ENCODE measurements around the gene PRPF4. TPM values are rescaled to one million over a fixed set of nuclear protein-coding genes. Genes with fewer than 3 reads are reported as not detected.

Gene PRPF4
- total RNA-seq, 1 donor from 2014 or later = 13.2 TPM

DNA sequence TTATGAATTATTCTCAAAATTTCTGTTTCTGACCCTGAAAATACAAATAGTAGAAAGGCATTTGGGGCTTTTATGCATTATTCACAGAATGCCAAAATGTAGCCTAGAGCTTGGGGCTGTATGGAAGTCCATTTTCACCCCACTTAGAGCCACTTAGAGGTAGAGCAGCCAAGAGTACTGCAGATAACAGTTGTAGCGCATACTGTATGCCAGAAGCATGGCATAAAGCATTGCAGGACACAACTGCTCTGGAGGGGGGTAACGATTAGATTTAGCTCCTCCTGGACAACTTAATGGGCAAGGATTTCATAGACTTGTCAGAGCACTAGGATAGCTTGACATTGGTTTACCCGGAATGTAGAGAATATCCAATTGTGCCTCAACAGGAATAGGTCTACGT is 38.4 kb upstream of the PRPF4 start:
- TF ChIP-seq, protein P1, sequence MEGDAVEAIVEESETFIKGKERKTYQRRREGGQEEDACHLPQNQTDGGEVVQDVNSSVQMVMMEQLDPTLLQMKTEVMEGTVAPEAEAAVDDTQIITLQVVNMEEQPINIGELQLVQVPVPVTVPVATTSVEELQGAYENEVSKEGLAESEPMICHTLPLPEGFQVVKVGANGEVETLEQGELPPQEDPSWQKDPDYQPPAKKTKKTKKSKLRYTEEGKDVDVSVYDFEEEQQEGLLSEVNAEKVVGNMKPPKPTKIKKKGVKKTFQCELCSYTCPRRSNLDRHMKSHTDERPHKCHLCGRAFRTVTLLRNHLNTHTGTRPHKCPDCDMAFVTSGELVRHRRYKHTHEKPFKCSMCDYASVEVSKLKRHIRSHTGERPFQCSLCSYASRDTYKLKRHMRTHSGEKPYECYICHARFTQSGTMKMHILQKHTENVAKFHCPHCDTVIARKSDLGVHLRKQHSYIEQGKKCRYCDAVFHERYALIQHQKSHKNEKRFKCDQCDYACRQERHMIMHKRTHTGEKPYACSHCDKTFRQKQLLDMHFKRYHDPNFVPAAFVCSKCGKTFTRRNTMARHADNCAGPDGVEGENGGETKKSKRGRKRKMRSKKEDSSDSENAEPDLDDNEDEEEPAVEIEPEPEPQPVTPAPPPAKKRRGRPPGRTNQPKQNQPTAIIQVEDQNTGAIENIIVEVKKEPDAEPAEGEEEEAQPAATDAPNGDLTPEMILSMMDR (IDR thresholded peaks at IDR 0.05) = no peak
- no peak for DNase-seq
- Histone ChIP-seq H3K27me3 (no peaks in the 10 kb centered on the region), H3K36me3 (no peaks in the 10 kb centered on the region), H3K9me3 (no peaks in the 10 kb centered on the region), H3K27ac (no peak overlapping the region), H3K4me1 (peaks cover 24% of the 10 kb centered on the region), H3K4me3 (no peak overlapping the region)
- intact Hi-C loops (cut with DNase I) = no loop called here
- no peak for ATAC-seq

DNA sequence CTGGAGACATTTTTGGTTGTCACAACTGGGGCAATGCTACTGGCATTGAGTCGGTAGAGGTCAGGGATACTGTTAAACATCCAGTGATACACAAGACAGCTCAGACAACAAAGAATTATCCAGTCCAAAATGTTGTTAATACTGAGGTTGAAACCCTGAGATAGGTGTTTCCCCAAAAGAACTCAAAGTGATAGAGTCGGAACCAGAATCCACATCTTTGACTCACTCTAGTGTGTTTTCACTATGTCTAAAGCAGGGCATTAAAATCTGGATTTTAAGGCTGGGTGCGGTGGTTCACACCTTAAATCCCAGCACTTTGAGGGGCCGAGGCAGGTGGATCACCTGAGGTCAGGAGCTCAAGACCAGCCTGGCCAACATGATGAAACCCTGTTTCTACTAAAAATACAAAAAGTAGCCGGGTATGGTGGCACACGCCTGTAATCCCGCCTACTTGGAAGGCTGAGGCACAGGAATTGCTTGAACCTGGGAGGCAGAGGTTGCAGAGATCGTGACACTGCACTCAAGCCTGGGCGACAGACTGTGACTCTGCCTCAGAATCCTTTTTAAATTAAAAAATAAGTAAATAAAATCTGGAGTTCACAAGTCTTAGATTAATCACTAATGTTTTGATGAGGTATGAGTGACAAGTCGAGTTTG is 37.1 kb upstream of the PRPF4 start:
- Histone ChIP-seq H3K36me3 (no peaks in the 10 kb centered on the region), H3K27ac (no peak overlapping the region), H3K9me3 (no peaks in the 10 kb centered on the region), H3K27me3 (no peaks in the 10 kb centered on the region), H3K4me1 (peaks cover 14% of the 10 kb centered on the region), H3K4me3 (no peak overlapping the region)
- TF ChIP-seq, protein P1 (IDR thresholded peaks at IDR 0.05) = no peak
- DNase-seq = no peak
- intact Hi-C loops (cut with DNase I) = no loop called here
- ATAC-seq = no peak

DNA sequence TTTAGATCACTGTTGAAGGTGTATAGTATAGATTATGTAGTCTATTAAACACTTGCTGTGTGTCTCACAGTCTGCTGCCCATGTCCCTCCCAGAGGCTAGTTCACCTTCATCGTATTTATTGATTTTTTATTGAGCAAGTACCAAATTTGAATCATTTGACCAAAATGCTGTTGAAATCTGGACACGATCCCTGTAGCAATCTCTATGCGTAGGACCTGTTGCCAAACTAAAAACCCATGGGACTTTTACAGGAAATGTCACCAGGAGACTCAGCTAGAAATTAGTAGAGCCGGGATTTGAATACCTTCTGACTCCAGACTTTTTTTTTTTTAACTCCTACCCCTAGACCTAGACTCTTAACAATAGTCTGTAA is 36.6 kb upstream of the PRPF4 start:
- H3K36me3 ChIP-seq = no peaks in the 10 kb centered on the region
- ATAC-seq = no peak
- H3K27ac ChIP-seq = no peak overlapping the region
- H3K27me3 ChIP-seq = no peaks in the 10 kb centered on the region
- intact Hi-C loops (cut with DNase I) = no loop called here
- H3K4me1 ChIP-seq = peaks cover 9% of the 10 kb centered on the region
- no peak overlapping the region for H3K4me3 ChIP-seq
- TF ChIP-seq, protein P1 (IDR thresholded peaks at IDR 0.05) = no peak
- no peak for DNase-seq
- H3K9me3 ChIP-seq = no peaks in the 10 kb centered on the region

DNA sequence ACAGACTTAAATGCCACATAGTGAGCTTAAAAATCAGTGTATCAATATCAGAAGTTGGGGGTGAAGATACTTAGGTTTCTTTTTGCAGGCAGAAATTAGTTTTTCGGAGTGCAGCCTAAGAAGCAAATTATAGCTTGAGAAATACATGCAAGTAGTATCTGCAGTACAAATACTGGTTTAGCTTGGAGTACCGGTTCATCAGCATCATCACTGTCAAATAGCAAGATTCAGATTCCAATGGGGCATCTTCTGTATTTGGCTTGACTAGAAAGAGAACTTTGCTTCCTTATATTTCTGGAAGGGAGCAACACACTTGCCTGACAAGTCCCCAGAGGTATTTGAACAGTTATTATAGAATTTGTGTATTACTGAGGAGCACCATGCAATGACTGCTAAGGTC is 34.3 kb upstream of the PRPF4 start:
- no peak overlapping the region for H3K27ac ChIP-seq
- TF ChIP-seq, protein P1 (IDR thresholded peaks at IDR 0.05) = no peak
- no peaks in the 10 kb centered on the region for H3K27me3 ChIP-seq
- peaks cover 7% of the 10 kb centered on the region for H3K4me1 ChIP-seq
- DNase-seq = no peak
- H3K9me3 ChIP-seq = no peaks in the 10 kb centered on the region
- H3K4me3 ChIP-seq = no peak overlapping the region
- intact Hi-C loops (cut with DNase I) = no loop called here
- no peak for ATAC-seq
- H3K36me3 ChIP-seq = no peaks in the 10 kb centered on the region

DNA sequence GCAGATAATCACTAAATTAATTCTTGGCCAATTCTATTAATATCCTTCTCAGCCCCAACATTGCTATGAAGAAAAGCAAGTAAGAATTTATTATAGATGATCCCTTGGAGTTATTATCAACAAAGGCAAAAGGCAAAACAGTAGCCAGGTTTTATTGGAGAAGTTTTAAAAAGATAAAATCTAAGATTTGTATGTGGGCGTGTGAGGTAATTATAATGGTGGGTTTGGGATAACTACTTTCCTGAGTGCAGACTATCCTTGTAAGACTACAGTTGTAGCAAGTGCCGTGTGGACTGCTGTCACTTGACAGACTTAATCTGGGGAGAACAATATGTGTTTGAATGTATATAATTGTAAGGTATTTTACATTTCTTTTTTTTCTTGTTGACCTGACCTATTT is 30.9 kb upstream of the PRPF4 start:
- H3K4me1 ChIP-seq = no peaks in the 10 kb centered on the region
- H3K27ac ChIP-seq = no peak overlapping the region
- H3K27me3 ChIP-seq = no peaks in the 10 kb centered on the region
- H3K9me3 ChIP-seq = no peaks in the 10 kb centered on the region
- H3K36me3 ChIP-seq = no peaks in the 10 kb centered on the region
- ATAC-seq (no peak), DNase-seq (no peak)
- TF ChIP-seq, protein P1 (IDR thresholded peaks at IDR 0.05) = no peak
- no peak overlapping the region for H3K4me3 ChIP-seq
- intact Hi-C loops (cut with DNase I) = no loop called here

DNA sequence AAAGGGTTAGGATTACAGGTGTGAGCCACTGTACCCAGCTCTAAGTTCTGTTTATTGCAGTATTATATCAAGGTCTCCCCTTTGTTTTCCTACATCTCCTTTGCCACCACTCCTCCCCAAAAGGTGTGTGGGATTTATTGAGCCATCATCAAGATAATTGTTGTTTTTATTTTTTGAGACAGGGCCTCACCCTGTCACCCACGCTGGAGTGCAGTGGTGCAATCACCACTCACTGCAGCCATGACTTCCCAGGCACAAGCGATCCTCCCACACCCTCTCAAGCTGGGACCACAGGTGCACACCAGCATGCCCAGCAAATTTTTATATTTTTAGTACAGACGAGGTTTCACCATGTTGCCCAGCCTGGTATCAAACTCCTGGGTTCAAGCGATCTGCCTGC is 29.6 kb upstream of the PRPF4 start:
- Histone ChIP-seq H3K4me3 (no peak overlapping the region), H3K36me3 (no peaks in the 10 kb centered on the region), H3K9me3 (no peaks in the 10 kb centered on the region), H3K27ac (no peak overlapping the region), H3K27me3 (no peaks in the 10 kb centered on the region), H3K4me1 (no peaks in the 10 kb centered on the region)
- TF ChIP-seq, protein P1 (IDR thresholded peaks at IDR 0.05) = no peak
- no peak for ATAC-seq
- intact Hi-C loops (cut with DNase I) = no loop called here
- DNase-seq = no peak

Measured in upper lobe of right lung (tissue), 1 donor.